Fibroblast of villous mesenchyme (primary cell): Measurements from ENCODE around the gene FAM221B. TPM values are rescaled to one million over a fixed set of nuclear protein-coding genes. Genes with fewer than 3 reads are reported as not detected.

ENCODE experiments used
- DNase-seq: peaks from one replicate; pipeline ENCODE4 v3.0.0-alpha.2; 2010; ENCODE audit warnings: low read depth
- H3K4me3 ChIP-seq: 2 replicates; pipeline ENCODE4 v1.5.1; 2011; ENCODE audit warnings: low read depth, mild to moderate bottlenecking, low read length
- small RNA-seq: library from RNA; depleted of rRNA; stranded (forward); fragments of <200 nt; gene quantifications from one replicate; pipeline ENCODE3, GENCODE V24; 2012
- total RNA-seq: library from RNA; depleted of rRNA; stranded (reverse); fragments of >200 nt; gene quantifications from 2 replicates; pipeline ENCODE4 v1.2.3, GENCODE V29; 2012
- TF ChIP-seq, protein P1 (sequence below): IDR thresholded peaks from 2 replicates; pipeline ENCODE4 v1.5.1; 2012; ENCODE audit warnings: low read depth, mild to moderate bottlenecking, low read length; ENCODE audit not compliant: insufficient read depth

FAM221B gene
- total RNA-seq, 1 donor: not detected

DNA sequence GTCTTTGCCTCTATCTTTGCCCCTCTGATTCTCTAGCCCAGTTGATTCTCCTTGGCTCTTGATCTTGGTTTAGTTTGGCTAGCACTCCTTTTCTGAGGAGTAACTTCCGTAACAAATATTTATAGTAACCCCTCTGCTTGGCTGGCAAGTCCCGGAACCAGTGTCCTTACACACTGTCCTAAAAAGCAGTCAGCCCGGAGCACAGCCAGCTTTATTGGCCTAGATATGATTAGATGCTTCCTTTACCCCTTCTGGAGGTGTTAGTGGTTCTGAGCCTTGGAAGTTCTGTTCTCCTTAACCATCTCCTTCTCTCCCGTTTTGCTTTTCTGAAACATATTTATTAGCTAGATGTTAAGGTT lies 57.5 kb downstream of the FAM221B start:
- no peak for DNase-seq
- H3K4me3 ChIP-seq: no peak overlapping the region
- TF ChIP-seq, protein P1, sequence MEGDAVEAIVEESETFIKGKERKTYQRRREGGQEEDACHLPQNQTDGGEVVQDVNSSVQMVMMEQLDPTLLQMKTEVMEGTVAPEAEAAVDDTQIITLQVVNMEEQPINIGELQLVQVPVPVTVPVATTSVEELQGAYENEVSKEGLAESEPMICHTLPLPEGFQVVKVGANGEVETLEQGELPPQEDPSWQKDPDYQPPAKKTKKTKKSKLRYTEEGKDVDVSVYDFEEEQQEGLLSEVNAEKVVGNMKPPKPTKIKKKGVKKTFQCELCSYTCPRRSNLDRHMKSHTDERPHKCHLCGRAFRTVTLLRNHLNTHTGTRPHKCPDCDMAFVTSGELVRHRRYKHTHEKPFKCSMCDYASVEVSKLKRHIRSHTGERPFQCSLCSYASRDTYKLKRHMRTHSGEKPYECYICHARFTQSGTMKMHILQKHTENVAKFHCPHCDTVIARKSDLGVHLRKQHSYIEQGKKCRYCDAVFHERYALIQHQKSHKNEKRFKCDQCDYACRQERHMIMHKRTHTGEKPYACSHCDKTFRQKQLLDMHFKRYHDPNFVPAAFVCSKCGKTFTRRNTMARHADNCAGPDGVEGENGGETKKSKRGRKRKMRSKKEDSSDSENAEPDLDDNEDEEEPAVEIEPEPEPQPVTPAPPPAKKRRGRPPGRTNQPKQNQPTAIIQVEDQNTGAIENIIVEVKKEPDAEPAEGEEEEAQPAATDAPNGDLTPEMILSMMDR: no peak

DNA sequence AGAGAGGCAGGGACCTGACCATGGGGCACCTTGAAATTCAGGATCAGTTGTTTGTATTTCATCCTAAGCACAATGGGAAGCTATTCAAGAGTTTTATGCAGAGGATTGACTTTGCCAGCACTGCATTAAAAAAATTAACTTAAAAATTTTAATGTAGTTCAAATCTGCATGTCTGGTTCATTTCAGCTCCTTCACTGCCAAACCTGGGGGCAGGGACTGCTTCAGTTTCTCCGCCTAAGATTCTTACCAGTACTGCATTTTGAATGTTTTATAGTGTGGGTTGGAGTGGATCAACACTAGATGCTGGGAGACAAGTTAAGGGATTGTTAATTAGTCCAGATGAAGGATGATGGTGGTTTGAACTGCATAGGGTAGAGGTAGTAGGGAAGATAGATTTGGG lies 58.8 kb downstream of the FAM221B start:
- TF ChIP-seq, protein P1: no peak
- H3K4me3 ChIP-seq: no peak overlapping the region
- DNase-seq: no peak

DNA sequence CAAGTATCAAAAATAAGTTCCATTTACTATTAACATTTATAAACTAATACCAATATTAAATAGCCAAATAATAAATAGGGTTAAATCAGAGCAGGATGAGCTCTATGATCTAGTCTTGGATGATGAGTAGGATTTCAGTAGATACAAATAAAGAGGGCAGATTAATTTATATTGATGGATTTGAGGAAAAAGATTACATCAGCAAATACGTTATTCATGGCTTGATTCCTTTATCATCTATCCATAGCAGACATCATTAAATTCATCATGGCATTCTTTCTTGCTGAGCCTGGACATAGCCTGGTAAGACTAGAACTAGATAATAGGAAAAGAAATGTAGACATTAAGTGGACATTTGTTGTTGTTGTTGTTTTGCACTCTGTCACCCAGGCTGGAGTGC lies 61.1 kb downstream of the FAM221B start:
- TF ChIP-seq, protein P1: no peak

DNA sequence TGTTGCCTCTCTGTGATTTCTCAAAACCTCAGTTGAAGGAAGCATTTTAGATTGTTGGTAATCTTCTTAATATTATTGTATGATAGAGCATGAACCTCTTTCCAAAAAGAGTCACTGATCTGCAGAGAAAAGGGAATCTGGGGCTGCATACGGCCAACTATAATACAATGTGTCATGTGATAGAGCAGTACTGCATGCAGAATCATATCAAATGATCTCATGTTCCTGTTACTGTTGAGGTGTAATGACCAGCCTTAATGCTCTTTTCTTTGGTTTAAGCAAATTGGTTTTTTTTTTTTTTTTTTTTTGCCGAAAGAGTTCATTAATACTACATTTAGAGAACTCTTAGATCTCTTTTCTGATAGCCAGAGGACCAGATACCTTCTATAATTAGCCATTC lies 61.5 kb downstream of the FAM221B start:
- TF ChIP-seq, protein P1: no peak
- DNase-seq: no peak
- H3K4me3 ChIP-seq: no peak overlapping the region

More for the DNA sequence above, 61.1 kb downstream of the FAM221B start:
- no peak overlapping the region for H3K4me3 ChIP-seq
- DNase-seq: no peak

Small RNA genes lying within 50 kb of the gene (small RNA-seq; reads per million reads assigned to genes)
- not detected for gene HINT2

Other genes starting within 250 kb of the FAM221B start
- gene TESK1, start 223.5 kb downstream of the FAM221B start, total RNA-seq: 13.0 and 13.2 TPM in 2 replicates
- 0.86 and 1.3 TPM in 2 replicates for gene CD72, start 210.3 kb downstream of the FAM221B start, total RNA-seq
- under 0.01 TPM in 1 of 2 replicates, not detected in the other for gene SIT1, start 177.8 kb downstream of the FAM221B start, total RNA-seq
- 103,191 and 163,599 TPM in 2 replicates for gene RMRP, start 170.7 kb downstream of the FAM221B start, total RNA-seq
- gene CCDC107, start 170.4 kb downstream of the FAM221B start, total RNA-seq: 18.1 and 18.7 TPM in 2 replicates
- gene ARHGEF39, start 163.5 kb downstream of the FAM221B start, total RNA-seq: 0.97 and 3.0 TPM in 2 replicates
- under 0.01 TPM in 1 of 2 replicates, not detected in the other for gene CA9, start 154.8 kb downstream of the FAM221B start, total RNA-seq
- 1,636 and 1,893 TPM in 2 replicates for gene TPM2, start 138.8 kb downstream of the FAM221B start, total RNA-seq
- gene TLN1, start 96.5 kb downstream of the FAM221B start, total RNA-seq: 369 and 428 TPM in 2 replicates
- gene CREB3, start 96.1 kb downstream of the FAM221B start, total RNA-seq: 107 and 126 TPM in 2 replicates
- gene GBA2, start 79.5 kb downstream of the FAM221B start, total RNA-seq: 29.0 and 38.4 TPM in 2 replicates
- 14.8 and 17.7 TPM in 2 replicates for gene RGP1, start 79.4 kb downstream of the FAM221B start, total RNA-seq
- gene MSMP, start 74.5 kb downstream of the FAM221B start, total RNA-seq: not detected in 2 replicates
- gene NPR2, start 37.1 kb downstream of the FAM221B start, total RNA-seq: 16.4 and 19.9 TPM in 2 replicates
- gene SPAG8, start 16.5 kb downstream of the FAM221B start, total RNA-seq: 0.32 and 0.86 TPM in 2 replicates
- 13.8 and 27.4 TPM in 2 replicates for gene HINT2, start 13.7 kb downstream of the FAM221B start, total RNA-seq
- 0.86 and 1.9 TPM in 2 replicates for gene TMEM8B, start 496 bp upstream of the FAM221B start, total RNA-seq
- not detected in 2 replicates for gene OR13J1, start 41.7 kb upstream of the FAM221B start, total RNA-seq
- 0.43 and 0.97 TPM in 2 replicates for gene HRCT1, start 77.5 kb upstream of the FAM221B start, total RNA-seq
- not detected in 2 replicates for gene SPAAR, start 80.8 kb upstream of the FAM221B start, total RNA-seq
- gene OR2S2, start 129.4 kb upstream of the FAM221B start, total RNA-seq: under 0.01 and 0.32 TPM in 2 replicates
- 30.9 and 32.8 TPM in 2 replicates for gene RECK, start 208.2 kb upstream of the FAM221B start, total RNA-seq